ENCODE measurements around the gene CLIC5.

DNA sequence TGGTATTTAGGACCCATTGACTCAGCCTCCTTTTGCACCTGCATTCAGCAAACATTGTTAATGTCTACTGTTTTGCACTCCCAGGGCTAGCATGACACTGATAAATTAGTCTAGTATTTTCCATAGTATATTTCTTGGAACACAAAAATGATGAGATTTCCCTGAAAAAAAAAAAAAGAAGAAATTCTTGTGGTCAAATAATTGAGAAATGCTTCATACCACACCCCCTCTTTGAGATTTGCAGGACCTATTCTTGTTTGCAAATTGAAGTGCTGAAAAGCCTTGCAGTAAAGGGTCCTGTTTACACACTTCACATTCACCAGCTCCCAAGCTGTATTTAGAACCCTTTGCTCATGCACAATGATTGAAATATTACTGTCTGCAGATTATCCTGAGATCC, 36.3 kb upstream of the CLIC5 start:
- TF ChIP-seq, protein P1, sequence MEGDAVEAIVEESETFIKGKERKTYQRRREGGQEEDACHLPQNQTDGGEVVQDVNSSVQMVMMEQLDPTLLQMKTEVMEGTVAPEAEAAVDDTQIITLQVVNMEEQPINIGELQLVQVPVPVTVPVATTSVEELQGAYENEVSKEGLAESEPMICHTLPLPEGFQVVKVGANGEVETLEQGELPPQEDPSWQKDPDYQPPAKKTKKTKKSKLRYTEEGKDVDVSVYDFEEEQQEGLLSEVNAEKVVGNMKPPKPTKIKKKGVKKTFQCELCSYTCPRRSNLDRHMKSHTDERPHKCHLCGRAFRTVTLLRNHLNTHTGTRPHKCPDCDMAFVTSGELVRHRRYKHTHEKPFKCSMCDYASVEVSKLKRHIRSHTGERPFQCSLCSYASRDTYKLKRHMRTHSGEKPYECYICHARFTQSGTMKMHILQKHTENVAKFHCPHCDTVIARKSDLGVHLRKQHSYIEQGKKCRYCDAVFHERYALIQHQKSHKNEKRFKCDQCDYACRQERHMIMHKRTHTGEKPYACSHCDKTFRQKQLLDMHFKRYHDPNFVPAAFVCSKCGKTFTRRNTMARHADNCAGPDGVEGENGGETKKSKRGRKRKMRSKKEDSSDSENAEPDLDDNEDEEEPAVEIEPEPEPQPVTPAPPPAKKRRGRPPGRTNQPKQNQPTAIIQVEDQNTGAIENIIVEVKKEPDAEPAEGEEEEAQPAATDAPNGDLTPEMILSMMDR (IDR thresholded peaks at IDR 0.05), result no peak
- no peak for TF ChIP-seq POLR2A (IDR thresholded peaks at IDR 0.05)
